Subcutaneous adipose tissue (tissue), 4 donors: ENCODE results near the gene LRRC1. TPM values are rescaled to one million over a fixed set of nuclear protein-coding genes. Genes with fewer than 3 reads are reported as not detected.

Experiments used
- CTCF ChIP-seq: fragments of 450-650 bp; IDR thresholded peaks from one replicate; pipeline ENCODE4 v1.5.1; 2016; ENCODE audit warnings: low read depth, mild to moderate bottlenecking, control low read depth, antibody characterized with exemption, moderate library complexity
- total RNA-seq, 4 donors: library from RNA; depleted of rRNA; stranded (reverse); fragments of >200 nt; gene quantifications; one replicate each; pipeline ENCODE4 v1.1.0, GENCODE V29; 2016

LRRC1 gene
- total RNA-seq, 4 donors from 2014 or later: 10.5 to 28.3 (median 18.0) TPM

DNA sequence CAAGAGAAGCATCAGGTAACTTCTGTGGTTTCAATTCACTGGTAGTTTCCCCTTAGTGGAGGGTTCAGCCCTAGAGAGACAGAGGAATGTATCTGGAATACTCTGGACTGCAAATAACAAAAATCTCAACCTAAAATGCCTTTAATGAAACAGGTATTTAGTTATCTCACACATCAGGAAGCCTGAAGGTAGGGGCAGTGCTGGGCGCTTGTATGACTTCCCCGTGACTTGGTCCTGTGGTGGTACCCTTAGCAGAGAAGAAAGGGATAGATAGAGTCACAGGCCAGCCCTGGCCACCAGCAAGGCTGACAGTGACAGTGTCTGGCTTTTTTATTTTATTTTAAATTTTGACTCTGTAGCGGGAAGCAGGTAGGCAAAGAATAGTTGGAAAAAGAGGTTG lies 14.9 kb downstream of the LRRC1 start:
- TF ChIP-seq CTCF: no peak

DNA sequence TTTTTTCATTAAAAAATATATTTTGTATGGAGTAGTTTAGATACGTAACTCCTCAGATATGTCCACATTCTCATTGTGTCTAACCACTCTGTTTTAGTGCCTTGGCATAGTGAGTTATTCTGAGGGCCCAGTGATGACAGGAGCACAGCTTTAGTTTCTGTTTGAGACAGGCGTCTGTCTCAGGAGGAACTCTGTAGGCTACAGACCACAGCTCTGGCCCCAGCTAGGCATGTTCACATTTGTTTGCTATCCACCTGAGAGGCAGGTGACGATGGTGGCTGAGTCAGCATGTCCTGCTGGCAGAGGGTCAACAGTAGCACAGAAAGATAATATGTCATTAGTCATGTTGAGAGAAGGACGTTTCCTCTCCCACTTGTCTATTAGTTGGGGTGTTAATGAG lies 16.3 kb downstream of the LRRC1 start:
- no peak for TF ChIP-seq CTCF

DNA sequence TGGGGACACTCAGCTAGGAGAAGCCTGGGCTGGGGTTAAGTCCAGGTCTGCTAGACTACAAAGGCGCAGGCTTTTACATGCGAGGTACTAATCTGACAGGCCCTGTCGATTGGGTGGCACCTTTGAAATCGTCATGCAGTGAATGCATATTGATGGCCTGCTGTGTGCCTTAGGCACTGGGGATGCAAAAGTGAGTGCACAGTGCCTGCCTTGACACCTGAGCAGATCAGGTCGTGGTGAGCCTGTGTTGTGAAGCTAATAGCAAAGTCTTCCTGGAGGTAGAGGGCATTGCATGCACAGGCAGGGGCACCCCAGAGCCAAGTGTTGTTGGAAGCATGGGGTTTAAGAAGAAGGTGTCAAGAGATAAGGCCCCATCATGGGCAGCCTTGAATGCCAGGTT lies 16.9 kb downstream of the LRRC1 start:
- TF ChIP-seq CTCF: no peak

GRCh38 chr6:53813096-53813495 lies 18.3 kb downstream of the LRRC1 start:
- TF ChIP-seq CTCF: no peak

DNA sequence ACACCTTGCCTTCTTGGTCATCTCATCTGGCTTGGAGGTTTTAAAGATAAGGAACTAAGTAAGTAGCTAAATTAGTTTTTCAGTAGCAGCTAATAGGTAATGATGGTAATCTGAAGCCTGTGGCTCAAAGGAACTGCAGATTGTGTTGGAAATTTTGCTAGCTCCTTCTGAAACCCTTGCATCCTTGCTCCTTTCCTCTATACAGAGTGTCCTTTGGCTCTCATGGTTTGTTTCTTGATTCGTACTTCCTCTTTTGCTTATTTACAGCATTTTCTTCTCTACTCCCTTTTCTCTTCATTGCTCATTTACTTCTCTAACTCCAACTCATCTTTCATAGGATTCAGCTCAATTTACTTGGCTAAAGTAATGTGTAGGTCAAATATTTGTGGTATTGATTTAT lies 19.0 kb downstream of the LRRC1 start:
- TF ChIP-seq CTCF: no peak

GRCh38 chr6:53814353-53814752 lies 19.5 kb downstream of the LRRC1 start:
- TF ChIP-seq CTCF: no peak

DNA sequence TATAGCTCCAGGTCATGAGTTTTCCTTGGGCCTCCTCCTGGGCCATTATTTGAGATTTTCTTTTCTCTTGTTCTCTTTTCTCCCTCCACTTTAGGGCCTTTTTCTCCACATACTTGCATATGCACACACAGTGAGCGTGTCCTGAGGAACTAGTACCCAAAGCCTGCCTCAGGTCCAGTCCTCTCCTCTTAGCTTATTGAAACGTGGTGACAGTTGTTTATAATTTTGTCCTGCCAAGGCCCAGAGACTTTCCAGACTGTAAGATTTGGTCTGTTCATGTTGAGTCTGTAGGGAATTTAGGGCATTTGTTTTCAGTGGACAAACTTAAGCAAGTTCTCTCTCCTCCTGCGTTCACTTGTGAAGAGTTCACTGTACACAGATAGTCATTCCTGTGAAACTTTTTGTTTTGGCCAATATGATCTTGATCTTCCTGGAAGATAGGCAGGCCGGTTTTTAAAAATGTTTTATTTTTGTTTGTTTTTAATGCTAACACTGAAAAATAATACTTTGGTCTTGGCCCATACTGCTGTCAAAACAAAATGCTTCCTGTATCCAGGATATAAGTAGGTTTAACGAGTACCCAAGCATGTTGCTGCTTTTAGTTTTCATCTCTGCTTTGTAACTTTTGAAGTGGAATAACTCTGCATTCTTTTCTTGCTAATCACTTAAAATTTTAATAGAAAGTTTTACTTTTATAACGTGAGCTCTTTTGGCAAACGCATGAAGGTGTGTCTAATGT lies 20.7 kb downstream of the LRRC1 start:
- TF ChIP-seq CTCF: no peak
